Small intestine (tissue), 7 donors: ENCODE data around the gene ATP8B3. TPM values are rescaled to one million over a fixed set of nuclear protein-coding genes. Genes with fewer than 3 reads are reported as not detected.
A peak's percentile ranks its signal among the peaks of the same experiment; 100 is the strongest.

Experiments
- DNase-seq, 2 donors: peaks; one replicate each; pipeline versions ENCODE4 v3.0.0 to v3.0.0-alpha.2; 2013
- FAIRE-seq: peaks from 2 replicates; lab custom pipeline; 2012; peaks lifted over from hg19 to GRCh38; lab: Jason Lieb, UNC
- H3K27ac ChIP-seq, 3 donors: one replicate each; pipeline ENCODE4 v1.5.1; 2013; ENCODE audit warnings: low read length in 2 of 3, mild to moderate bottlenecking in 2 of 3, control low read depth in 1 of 3, inconsistent platforms in 1 of 3, low read depth in 1 of 3, moderate library complexity in 1 of 3
- H3K27me3 ChIP-seq, 3 donors: one replicate each; pipeline ENCODE4 v1.6.1; 2013; ENCODE audit warnings: low read length in 3 of 3, inconsistent platforms in 1 of 3; ENCODE audit not compliant: control insufficient read depth in 3 of 3, insufficient read depth in 3 of 3
- H3K36me3 ChIP-seq, 3 donors: one replicate each; pipeline ENCODE4 v1.6.1; 2013; ENCODE audit warnings: low read length in 3 of 3, inconsistent platforms in 1 of 3, low read depth in 1 of 3, mild to moderate bottlenecking in 1 of 3, moderate library complexity in 1 of 3; ENCODE audit not compliant: control insufficient read depth in 3 of 3, insufficient read depth in 2 of 3
- H3K4me1 ChIP-seq, 3 donors: one replicate each; pipeline ENCODE4 v1.6.1; 2013; ENCODE audit warnings: low read length in 2 of 3, inconsistent platforms in 1 of 3, low read depth in 1 of 3, mild to moderate bottlenecking in 1 of 3, moderate library complexity in 1 of 3; ENCODE audit not compliant: control insufficient read depth in 3 of 3, insufficient read depth in 2 of 3
- H3K4me3 ChIP-seq, 3 donors: one replicate each; pipeline ENCODE4 v1.5.1; 2013; ENCODE audit warnings: low read length in 3 of 3, control low read depth in 1 of 3, inconsistent platforms in 1 of 3, low read depth in 1 of 3, mild to moderate bottlenecking in 1 of 3, moderate library complexity in 1 of 3
- H3K9me3 ChIP-seq, 2 donors: one replicate each; pipeline ENCODE4 v1.6.1; 2013; ENCODE audit warnings: low read depth in 1 of 2, low read length in 1 of 2; ENCODE audit not compliant: control insufficient read depth in 2 of 2, insufficient read depth in 1 of 2
- WGBS, 3 donors: extraction: QIAGEN DNeasy Blood & Tissue Kit; methylation state at CpG; one replicate each; pipeline ENCODE4 v1.1.7; 2013; 5-methylcytosine and 5-hydroxymethylcytosine counted together
- polyA plus RNA-seq, 4 donors: library from polyadenylated mRNA; stranded (reverse) in 3 of 4; unstranded in 1 of 4; fragments of 200-250 nt in 3 of 4; fragments of 120-200 nt in 1 of 4; gene quantifications; one replicate each; pipeline versions ENCODE4 v1.2.1 to v1.2.3, GENCODE V29; 2013
- donor health status: healthy with polysubstance abuse.
- donor health status: control.
- donor health status: control.
- donor health status: Bipolar disorder and iron deficiency.
- donor health status: healthy.

ATP8B3 gene
- polyA plus RNA-seq, 4 donors, result 0.45 to 0.52 (median 0.47) TPM; not detected in 1

GRCh38 chr19:1857648-1858326 is 45.7 kb upstream of the ATP8B3 start:
- Histone ChIP-seq H3K27me3 (no peaks in the 10 kb centered on the region), H3K4me3 (peak overlapping the region in 2 of 3 donors; percentile 46 to 62), H3K27ac (peak overlapping the region; percentile 95 to 98 (median 96)), H3K9me3 (no peaks in the 10 kb centered on the region), H3K36me3 (peaks cover 0 to 35% (median 0%) of the 10 kb centered on the region in 3 donors), H3K4me1 (peaks cover 27 to 86% (median 40%) of the 10 kb centered on the region in 3 donors)
- DNase-seq, result peak; percentile 41 to 83
- FAIRE-seq, result no peak
- WGBS, 3 donors, result 13 to 45% (median 34%) methylated on average over 14 to 16 of the region's 16 CpGs

GRCh38 chr19:1856698-1857603 is 44.9 kb upstream of the ATP8B3 start:
- DNase-seq (peak; percentile 96 to 97), FAIRE-seq (no peak)
- Histone ChIP-seq H3K27ac (peak overlapping the region; percentile 96 to 98 (median 96)), H3K27me3 (no peaks in the 10 kb centered on the region), H3K9me3 (no peaks in the 10 kb centered on the region), H3K4me1 (peaks cover 27 to 94% (median 40%) of the 10 kb centered on the region in 3 donors), H3K4me3 (peak overlapping the region; percentile 31 to 62 (median 46)), H3K36me3 (peaks cover 0 to 39% (median 0%) of the 10 kb centered on the region in 3 donors)
- WGBS, 3 donors, result 1 to 2% (median 2%) methylated on average over 44 to 73 of the region's 73 CpGs

- no peak for FAIRE-seq
- WGBS, 3 donors, result 21 to 27% (median 25%) methylated on average over 6 of the region's 6 CpGs
These were observed 44.2 kb upstream of the ATP8B3 start for GRCh38 chr19:1856345-1856697.

GRCh38 chr19:1855828-1856255 is 43.8 kb upstream of the ATP8B3 start:
- H3K27ac ChIP-seq, result peak overlapping the region; percentile 96 to 98 (median 96)
- peaks cover 24 to 89% (median 32%) of the 10 kb centered on the region in 3 donors for H3K4me1 ChIP-seq
- H3K4me3 ChIP-seq, result peak overlapping the region in 2 of 3 donors; percentile 3 to 62
- no peaks in the 10 kb centered on the region for H3K9me3 ChIP-seq
- 9 to 13% (median 11%) methylated on average over 13 of the region's 13 CpGs for WGBS, 3 donors
- DNase-seq (peak in 1 of 2 donors; percentile 49), FAIRE-seq (no peak)
- no peaks in the 10 kb centered on the region for H3K27me3 ChIP-seq
- H3K36me3 ChIP-seq, result peaks cover 0 to 38% (median 0%) of the 10 kb centered on the region in 3 donors

More at GRCh38 chr19:1856345-1856697, 44.2 kb upstream of the ATP8B3 start:
- H3K36me3 ChIP-seq, result peaks cover 0 to 38% (median 0%) of the 10 kb centered on the region in 3 donors
- H3K4me1 ChIP-seq, result peaks cover 27 to 92% (median 35%) of the 10 kb centered on the region in 3 donors
- DNase-seq, result no peak
- H3K27me3 ChIP-seq, result no peaks in the 10 kb centered on the region
- peak overlapping the region; percentile 96 to 98 (median 96) for H3K27ac ChIP-seq
- H3K9me3 ChIP-seq, result no peaks in the 10 kb centered on the region
- H3K4me3 ChIP-seq, result peak overlapping the region; percentile 31 to 62 (median 46)

- no peaks in the 10 kb centered on the region for H3K9me3 ChIP-seq
- peaks cover 0 to 38% (median 0%) of the 10 kb centered on the region in 3 donors for H3K36me3 ChIP-seq
- H3K4me1 ChIP-seq, result peaks cover 24 to 83% (median 26%) of the 10 kb centered on the region in 3 donors
- H3K27me3 ChIP-seq, result no peaks in the 10 kb centered on the region
- FAIRE-seq, result no peak
- H3K4me3 ChIP-seq, result peak overlapping the region in 2 of 3 donors; percentile 4 to 62
- H3K27ac ChIP-seq, result peak overlapping the region; percentile 96 to 98 (median 96)
- DNase-seq, result peak; percentile 95 to 96
- 7 to 12% (median 10%) methylated on average over 23 to 33 of the region's 33 CpGs for WGBS, 3 donors
These were observed 43.2 kb upstream of the ATP8B3 start for GRCh38 chr19:1855040-1855827.

GRCh38 chr19:1854542-1855039 is 42.5 kb upstream of the ATP8B3 start:
- Histone ChIP-seq H3K9me3 (no peaks in the 10 kb centered on the region), H3K4me1 (peaks cover 22 to 76% (median 23%) of the 10 kb centered on the region in 3 donors), H3K27me3 (no peaks in the 10 kb centered on the region), H3K27ac (peak overlapping the region; percentile 77 to 96 (median 83)), H3K4me3 (no peak overlapping the region), H3K36me3 (peaks cover 0 to 38% (median 0%) of the 10 kb centered on the region in 3 donors)
- FAIRE-seq, result no peak
- DNase-seq, result no peak
- WGBS, 3 donors, result 77 to 80% (median 79%) methylated on average over 32 to 37 of the region's 37 CpGs

GRCh38 chr19:1854039-1854541 is 42.0 kb upstream of the ATP8B3 start:
- no peaks in the 10 kb centered on the region for H3K27me3 ChIP-seq
- H3K4me3 ChIP-seq, result no peak overlapping the region
- no peaks in the 10 kb centered on the region for H3K9me3 ChIP-seq
- H3K4me1 ChIP-seq, result peaks cover 17 to 71% (median 20%) of the 10 kb centered on the region in 3 donors
- H3K27ac ChIP-seq, result peak overlapping the region in 1 of 3 donors; percentile 71
- no peak for DNase-seq
- WGBS, 3 donors, result 59 to 77% (median 71%) methylated on average over 12 to 16 of the region's 16 CpGs
- H3K36me3 ChIP-seq, result peaks cover 0 to 38% (median 0%) of the 10 kb centered on the region in 3 donors
- no peak for FAIRE-seq
